Thyroid gland (tissue), 4 donors: ENCODE data around the gene CHST14. TPM values are rescaled to one million over a fixed set of nuclear protein-coding genes. Genes with fewer than 3 reads are reported as not detected.

Experiments
- DNase-seq, 2 donors: peaks; one replicate each; pipeline ENCODE4 v3.0.0-alpha.2; 2019
- H3K27ac ChIP-seq, 3 donors: fragments of 200-600 bp; sonication (generic); 1 replicate in 2 of 3; 2 replicates in 1 of 3; pipeline ENCODE4 v1.5.1; 2016 to 2019; ENCODE audit warnings: mild to moderate bottlenecking in 1 of 3, moderate library complexity in 1 of 3
- H3K27me3 ChIP-seq: fragments of 200-600 bp; sonication (generic); one replicate; pipeline ENCODE4 v1.5.1; 2019
- H3K36me3 ChIP-seq, 2 donors: fragments of 200-600 bp; sonication (generic); one replicate each; pipeline ENCODE4 v1.5.1; 2016 to 2019
- H3K4me1 ChIP-seq, 2 donors: fragments of 200-600 bp; sonication (generic); one replicate each; pipeline ENCODE4 v1.5.1; 2017 to 2019
- H3K4me3 ChIP-seq, 3 donors: fragments of 200-600 bp; sonication (generic); replicated peaks in 1 of 3; 1 replicate in 2 of 3; 2 replicates in 1 of 3; pipeline ENCODE4 v1.5.1; 2016; ENCODE audit warnings: mild to moderate bottlenecking in 1 of 3
- H3K9me3 ChIP-seq: fragments of 200-600 bp; sonication (generic); one replicate; pipeline ENCODE4 v1.5.1; 2017
- POLR2A ChIP-seq, 2 donors: fragments of 450-650 bp; IDR thresholded peaks; one replicate each; pipeline ENCODE4 v1.6.1; 2017; ENCODE audit warnings: antibody characterized with exemption in 2 of 2, mild to moderate bottlenecking in 2 of 2, moderate library complexity in 1 of 2
- WGBS, 2 donors: methylation state at CpG; one replicate each; pipeline ENCODE4 v1.1.5; 2017; 5-methylcytosine and 5-hydroxymethylcytosine counted together
- intact Hi-C: fragments of 100-400 bp; cut with DNase I; formaldehyde crosslinking; loops from one replicate; pipeline ENCODE4 v1.15.1; 2023
- total RNA-seq, 4 donors: library from RNA; depleted of rRNA; stranded (reverse); fragments of >200 nt; gene quantifications; one replicate each; pipeline ENCODE4 v1.2.3, GENCODE V29; 2016
- TF ChIP-seq, protein P1 (sequence below), 6 experiments: fragments of 200-600 bp in 3 of 6; fragments of 450-650 bp in 3 of 6; sonication (generic) in 3 of 6; IDR thresholded peaks; one replicate each; pipeline ENCODE4 v1.5.1; 2016 to 2019; ENCODE audit warnings: antibody characterized with exemption in 6 of 6, mild to moderate bottlenecking in 2 of 6, inconsistent platforms in 1 of 6, moderate library complexity in 1 of 6

CHST14 gene
- total RNA-seq, 4 donors from 2014 or later: 15.7 to 22.6 (median 20.1) TPM

DNA sequence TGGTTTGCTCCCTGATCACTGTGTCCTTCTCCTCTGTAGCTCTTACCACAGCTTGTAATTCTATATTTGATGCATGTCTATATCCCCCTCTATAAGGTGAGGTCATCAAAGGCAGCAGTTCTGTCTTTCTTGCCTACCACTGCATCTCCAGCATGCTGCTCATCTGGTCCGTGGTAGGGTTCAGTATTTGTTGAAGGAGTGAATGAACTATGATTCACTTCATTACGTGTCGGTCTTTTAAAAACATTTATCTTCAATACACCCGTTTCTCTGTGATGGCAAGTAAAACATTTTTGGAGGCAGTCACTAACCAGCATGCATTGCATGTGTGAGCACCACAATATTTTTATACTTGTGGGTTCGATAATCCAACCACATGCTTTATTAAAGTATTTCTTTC, 27.6 kb downstream of the CHST14 start:
- no peak overlapping the region for H3K27ac ChIP-seq
- 83 to 85% methylated on average over 5 of the region's 5 CpGs for WGBS, 2 donors
- no peaks in the 10 kb centered on the region for H3K36me3 ChIP-seq
- H3K9me3 ChIP-seq: no peaks in the 10 kb centered on the region
- TF ChIP-seq, protein P1, sequence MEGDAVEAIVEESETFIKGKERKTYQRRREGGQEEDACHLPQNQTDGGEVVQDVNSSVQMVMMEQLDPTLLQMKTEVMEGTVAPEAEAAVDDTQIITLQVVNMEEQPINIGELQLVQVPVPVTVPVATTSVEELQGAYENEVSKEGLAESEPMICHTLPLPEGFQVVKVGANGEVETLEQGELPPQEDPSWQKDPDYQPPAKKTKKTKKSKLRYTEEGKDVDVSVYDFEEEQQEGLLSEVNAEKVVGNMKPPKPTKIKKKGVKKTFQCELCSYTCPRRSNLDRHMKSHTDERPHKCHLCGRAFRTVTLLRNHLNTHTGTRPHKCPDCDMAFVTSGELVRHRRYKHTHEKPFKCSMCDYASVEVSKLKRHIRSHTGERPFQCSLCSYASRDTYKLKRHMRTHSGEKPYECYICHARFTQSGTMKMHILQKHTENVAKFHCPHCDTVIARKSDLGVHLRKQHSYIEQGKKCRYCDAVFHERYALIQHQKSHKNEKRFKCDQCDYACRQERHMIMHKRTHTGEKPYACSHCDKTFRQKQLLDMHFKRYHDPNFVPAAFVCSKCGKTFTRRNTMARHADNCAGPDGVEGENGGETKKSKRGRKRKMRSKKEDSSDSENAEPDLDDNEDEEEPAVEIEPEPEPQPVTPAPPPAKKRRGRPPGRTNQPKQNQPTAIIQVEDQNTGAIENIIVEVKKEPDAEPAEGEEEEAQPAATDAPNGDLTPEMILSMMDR (IDR thresholded peaks at IDR 0.05): no peak
- no peak for TF ChIP-seq POLR2A (IDR thresholded peaks at IDR 0.05)
- H3K4me1 ChIP-seq: no peaks in the 10 kb centered on the region
- intact Hi-C loops: no loop called here
- H3K4me3 ChIP-seq: no peak overlapping the region
- no peaks in the 10 kb centered on the region for H3K27me3 ChIP-seq
- no peak for DNase-seq

- no peak for DNase-seq
- Histone ChIP-seq H3K27ac (no peak overlapping the region), H3K27me3 (no peaks in the 10 kb centered on the region), H3K9me3 (no peaks in the 10 kb centered on the region), H3K4me1 (no peaks in the 10 kb centered on the region), H3K4me3 (no peak overlapping the region), H3K36me3 (no peaks in the 10 kb centered on the region)
- 79% methylated on average over 4 of the region's 4 CpGs for WGBS, 2 donors
- no peak for TF ChIP-seq POLR2A (IDR thresholded peaks at IDR 0.05)
- TF ChIP-seq, protein P1 (IDR thresholded peaks at IDR 0.05): no peak
- intact Hi-C loops: no loop called here
Measured at GRCh38 chr15:40498891-40499290, 28.1 kb downstream of the CHST14 start.

- no peaks in the 10 kb centered on the region for H3K4me1 ChIP-seq
- no peak overlapping the region for H3K4me3 ChIP-seq
- TF ChIP-seq, protein P1 (IDR thresholded peaks at IDR 0.05): no peak
- no peak for TF ChIP-seq POLR2A (IDR thresholded peaks at IDR 0.05)
- no peaks in the 10 kb centered on the region for H3K27me3 ChIP-seq
- WGBS, 2 donors: 68 to 96% methylated on average over 4 of the region's 4 CpGs
- DNase-seq: no peak
- intact Hi-C loops: loop anchor here (10.0 kb wide), 1 partner anchor 55 kb away; the partner anchor contains the start of gene BAHD1
- no peaks in the 10 kb centered on the region for H3K36me3 ChIP-seq
- no peaks in the 10 kb centered on the region for H3K9me3 ChIP-seq
- no peak overlapping the region for H3K27ac ChIP-seq
Measured at GRCh38 chr15:40499931-40500330, 29.1 kb downstream of the CHST14 start.

DNA sequence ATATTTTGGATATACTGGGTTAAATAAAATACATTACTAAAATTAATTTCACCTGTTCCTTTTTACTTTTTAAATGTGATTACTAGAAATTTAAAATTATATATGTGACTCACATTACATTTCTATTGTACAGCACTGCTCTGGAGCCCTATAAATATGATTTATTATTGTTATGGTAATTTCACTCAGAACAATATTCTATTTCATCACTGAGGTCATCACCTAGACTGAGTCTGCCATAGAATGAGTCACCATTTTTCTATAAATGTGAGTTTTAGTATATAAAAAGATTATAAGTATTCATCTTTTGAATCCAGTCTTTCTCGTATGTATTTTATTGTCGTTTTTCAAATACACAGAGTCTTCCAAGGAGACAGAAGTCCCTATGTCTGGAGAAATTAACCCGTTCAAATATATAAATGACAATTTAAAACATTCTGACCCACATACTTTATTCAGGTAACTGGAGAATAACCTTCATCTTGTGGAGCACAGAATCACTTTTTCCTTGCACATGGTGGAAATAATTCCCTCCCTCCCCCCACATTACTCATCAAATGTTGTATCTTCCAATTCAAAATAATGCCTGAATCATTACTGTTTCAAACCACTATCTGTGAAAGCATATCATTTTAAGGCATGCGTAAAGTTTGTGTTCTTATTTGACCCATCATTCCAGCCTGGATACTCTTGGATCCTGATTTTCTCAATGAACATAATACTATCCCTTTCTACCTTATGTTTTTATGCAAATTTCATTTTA, 30.0 kb downstream of the CHST14 start:
- no peak for DNase-seq
- no peak overlapping the region for H3K4me3 ChIP-seq
- no peak overlapping the region for H3K27ac ChIP-seq
- H3K36me3 ChIP-seq: no peaks in the 10 kb centered on the region
- WGBS, 2 donors: 74 to 85% methylated on average over 4 of the region's 4 CpGs
- no peaks in the 10 kb centered on the region for H3K4me1 ChIP-seq
- H3K9me3 ChIP-seq: no peaks in the 10 kb centered on the region
- TF ChIP-seq POLR2A (IDR thresholded peaks at IDR 0.05): no peak
- TF ChIP-seq, protein P1 (IDR thresholded peaks at IDR 0.05): no peak
- no peaks in the 10 kb centered on the region for H3K27me3 ChIP-seq
- intact Hi-C loops: loop anchor here (10.0 kb wide), 1 partner anchor 56 kb away; the partner anchor contains the start of gene BAHD1

DNA sequence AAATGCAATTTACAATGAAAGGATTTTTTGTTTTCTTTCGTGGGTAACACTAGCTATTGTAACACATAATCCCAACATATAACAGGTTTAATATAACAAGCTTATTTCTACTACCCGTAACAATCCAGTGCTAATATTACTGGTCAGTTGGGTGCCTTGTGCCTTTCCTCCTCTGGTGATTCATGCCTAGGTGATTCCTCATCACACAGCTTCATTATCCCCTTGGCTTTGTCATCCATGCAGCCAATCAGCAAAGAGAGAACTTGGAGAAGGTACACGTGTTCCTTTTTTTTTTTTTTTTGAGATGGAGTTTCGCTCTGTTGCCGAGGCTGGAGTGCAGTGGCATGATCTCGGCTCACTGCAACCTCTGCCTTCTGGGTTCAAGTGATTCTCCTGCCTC, 30.7 kb downstream of the CHST14 start:
- WGBS, 2 donors: 75 to 80% methylated on average over 6 of the region's 6 CpGs
- TF ChIP-seq POLR2A (IDR thresholded peaks at IDR 0.05): no peak
- TF ChIP-seq, protein P1 (IDR thresholded peaks at IDR 0.05): no peak
- DNase-seq: no peak
- no peaks in the 10 kb centered on the region for H3K4me1 ChIP-seq
- no peak overlapping the region for H3K27ac ChIP-seq
- H3K9me3 ChIP-seq: no peaks in the 10 kb centered on the region
- H3K36me3 ChIP-seq: no peaks in the 10 kb centered on the region
- intact Hi-C loops: loop anchor here (10.0 kb wide), 1 partner anchor 57 kb away; the partner anchor contains the start of gene BAHD1
- no peak overlapping the region for H3K4me3 ChIP-seq
- no peaks in the 10 kb centered on the region for H3K27me3 ChIP-seq
